ENCODE data around the gene SLC26A5. TPM values are rescaled to one million over a fixed set of nuclear protein-coding genes. Genes with fewer than 3 reads are reported as not detected.

SLC26A5 gene
- polyA plus RNA-seq, 3 donors = not detected

DNA sequence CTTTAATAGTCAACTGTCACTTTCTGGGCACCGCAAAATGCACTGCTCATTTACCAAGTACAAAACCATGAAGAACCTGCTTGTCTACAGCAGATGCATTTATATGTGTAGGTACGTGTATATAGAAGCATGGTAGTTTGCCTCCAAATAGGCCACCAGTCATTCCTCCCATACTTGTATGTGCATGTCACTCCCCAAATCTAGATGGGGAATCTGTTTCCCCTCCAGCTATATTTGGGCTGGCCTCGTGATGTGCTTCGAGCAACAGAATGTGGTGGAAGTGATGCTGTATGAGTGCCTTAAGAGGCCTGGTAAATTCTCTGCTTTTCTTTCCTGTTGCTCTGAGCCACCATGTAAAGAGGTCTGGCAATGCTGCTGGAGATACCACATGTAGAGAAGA is 51.4 kb downstream of the SLC26A5 start:
- TF ChIP-seq CTCF (IDR thresholded peaks at IDR 0.05) = no peak
- H3K4me1 Mint-ChIP-seq = peaks cover 3% of the 10 kb centered on the region
- no peak overlapping the region for H3K9ac ChIP-seq (ENCODE audit: insufficient read depth, low read length, poor library complexity, severe bottlenecking)
- no peak overlapping the region for H3K4me2 ChIP-seq (replicated peaks; ENCODE audit: extremely low read depth, low read length, poor library complexity, severe bottlenecking)
- no peaks in the 10 kb centered on the region for H4K20me1 ChIP-seq (ENCODE audit: insufficient read depth, low read length)
- 100% methylated on average over 1 of the region's 4 CpGs for WGBS (ENCODE audit: insufficient coverage)
- no peaks in the 10 kb centered on the region for H3K27me3 ChIP-seq (ENCODE audit: control insufficient read depth in 2 of 2, insufficient read depth in 2 of 2, low read length in 2 of 2)
- H3K4me1 ChIP-seq (ENCODE audit: control insufficient read depth in 1 of 2, insufficient read depth in 2 of 2, low read length in 2 of 2) = no peaks in the 10 kb centered on the region
- H3K36me3 ChIP-seq (replicated peaks in 1 of 2; ENCODE audit: control insufficient read depth in 1 of 2, insufficient read depth in 2 of 2, low read length in 2 of 2) = no peaks in the 10 kb centered on the region
- H3K9me3 ChIP-seq (replicated peaks in 1 of 2; ENCODE audit: control insufficient read depth in 1 of 2, insufficient read depth in 1 of 2, low read length in 2 of 2) = no peaks in the 10 kb centered on the region
- no peak overlapping the region for H3K4me3 ChIP-seq (replicated peaks in 1 of 3; ENCODE audit: low read depth in 2 of 3, low read length in 3 of 3)
- no peaks in the 10 kb centered on the region for H3K36me3 Mint-ChIP-seq
- no peaks in the 10 kb centered on the region for H3K79me2 ChIP-seq (ENCODE audit: insufficient read depth, low read length)
- intact Hi-C loops (cut with micrococcal nuclease) = no loop called here
- H3K27ac ChIP-seq (ENCODE audit: low read depth in 1 of 2, low read length in 2 of 2) = no peak overlapping the region
- H3K4me3 Mint-ChIP-seq = no peak overlapping the region
- H2AFZ ChIP-seq (ENCODE audit: insufficient read depth, low read depth, low read length, poor library complexity, severe bottlenecking) = no peak overlapping the region
- peaks cover 0 to under 1% (median 0%) of the 10 kb centered on the region in 7 donors for H3K9me3 Mint-ChIP-seq
- no peak overlapping the region for H3K27ac Mint-ChIP-seq
- no peak for DNase-seq
- H3K27me3 Mint-ChIP-seq (ENCODE audit: low read depth in 3 of 3) = peaks cover 0 to 3% (median 0%) of the 10 kb centered on the region in 3 donors

DNA sequence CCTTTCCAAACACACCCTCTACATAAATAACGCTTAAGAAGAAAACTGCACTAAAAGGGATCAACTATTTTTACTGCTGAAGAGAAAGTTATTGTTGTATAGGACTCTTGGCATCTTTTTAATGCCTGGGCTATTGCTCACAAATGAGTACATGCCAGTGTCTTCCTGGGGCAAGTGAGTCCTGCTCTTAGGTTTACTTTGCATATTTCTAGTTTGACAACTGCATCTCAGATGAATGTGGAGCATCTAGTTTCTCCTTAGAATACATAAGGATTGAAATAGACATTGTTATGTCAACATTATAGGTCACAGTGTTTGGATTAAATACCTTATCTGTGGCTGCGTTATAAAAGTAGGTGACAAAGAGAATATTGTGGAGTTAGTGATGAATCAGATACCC is 54.0 kb downstream of the SLC26A5 start:
- Histone ChIP-seq H3K9me3 (replicated peaks in 1 of 2; ENCODE audit: control insufficient read depth in 1 of 2, insufficient read depth in 1 of 2, low read length in 2 of 2) (no peaks in the 10 kb centered on the region), H3K27ac (ENCODE audit: low read depth in 1 of 2, low read length in 2 of 2) (no peak overlapping the region), H3K9ac (ENCODE audit: insufficient read depth, low read length, poor library complexity, severe bottlenecking) (no peak overlapping the region), H3K79me2 (ENCODE audit: insufficient read depth, low read length) (no peaks in the 10 kb centered on the region), H3K4me2 (replicated peaks; ENCODE audit: extremely low read depth, low read length, poor library complexity, severe bottlenecking) (no peak overlapping the region), H3K36me3 (replicated peaks in 1 of 2; ENCODE audit: control insufficient read depth in 1 of 2, insufficient read depth in 2 of 2, low read length in 2 of 2) (no peaks in the 10 kb centered on the region), H3K4me3 (replicated peaks in 1 of 3; ENCODE audit: low read depth in 2 of 3, low read length in 3 of 3) (no peak overlapping the region), H2AFZ (ENCODE audit: insufficient read depth, low read depth, low read length, poor library complexity, severe bottlenecking) (no peak overlapping the region), H3K27me3 (ENCODE audit: control insufficient read depth in 2 of 2, insufficient read depth in 2 of 2, low read length in 2 of 2) (no peaks in the 10 kb centered on the region), H3K4me1 (ENCODE audit: control insufficient read depth in 1 of 2, insufficient read depth in 2 of 2, low read length in 2 of 2) (peaks cover 0 to 4% of the 10 kb centered on the region in 2 donors), H4K20me1 (ENCODE audit: insufficient read depth, low read length) (no peaks in the 10 kb centered on the region)
- H3K27me3 Mint-ChIP-seq (ENCODE audit: low read depth in 3 of 3) = peaks cover 0 to 2% (median 0%) of the 10 kb centered on the region in 3 donors
- H3K27ac Mint-ChIP-seq = no peak overlapping the region
- H3K4me3 Mint-ChIP-seq = no peak overlapping the region
- no peaks in the 10 kb centered on the region for H3K36me3 Mint-ChIP-seq
- no CpG with 5 or more reads among the region's 2 CpGs for WGBS (ENCODE audit: insufficient coverage)
- no peak for DNase-seq
- H3K9me3 Mint-ChIP-seq = no peaks in the 10 kb centered on the region
- intact Hi-C loops (cut with micrococcal nuclease) = no loop called here
- TF ChIP-seq CTCF (IDR thresholded peaks at IDR 0.05) = no peak
- peaks cover 6% of the 10 kb centered on the region for H3K4me1 Mint-ChIP-seq

Data from CD14-positive monocyte (primary cell).